GM19468 (cell line): Measurements from ENCODE around the gene HEY2.
A peak's percentile ranks its signal among the peaks of the same experiment; 100 is the strongest.
"Not testable (repeated sequence)": the region's sequence is repeated elsewhere in the genome, so short reads cannot be mapped to it uniquely, and the experiment has no call there.

Experiments used
- ATAC-seq: cut with Tn5 transposase; IDR thresholded peaks from one replicate; pipeline ENCODE4 v1.9.1; 2021; ENCODE audit warnings: mild to moderate bottlenecking, moderate library complexity, moderate number of reproducible peaks; ENCODE audit not compliant: unreplicated experiment; ENCODE audit errors: extremely low read depth

The HEY2 gene

GRCh38 chr6:125792680-125793079, 43.2 kb downstream of the HEY2 start:
- no peak for ATAC-seq

- ATAC-seq = no peak
These were observed 43.8 kb downstream of the HEY2 start for GRCh38 chr6:125793280-125793679.

GRCh38 chr6:125793863-125794262, 44.4 kb downstream of the HEY2 start:
- ATAC-seq = no peak

- ATAC-seq = no peak
These were observed 45.1 kb downstream of the HEY2 start for GRCh38 chr6:125794342-125795137.

GRCh38 chr6:125795301-125795700, 45.9 kb downstream of the HEY2 start:
- no peak for ATAC-seq

- no peak for ATAC-seq
These were observed 47.9 kb downstream of the HEY2 start for GRCh38 chr6:125797120-125797885.

- no peak for ATAC-seq
These were observed 48.5 kb downstream of the HEY2 start for GRCh38 chr6:125797886-125798444.

- ATAC-seq = peak; percentile 91
These were observed 49.5 kb downstream of the HEY2 start for GRCh38 chr6:125798734-125799508.

GRCh38 chr6:125802383-125802782, 53.0 kb downstream of the HEY2 start:
- no peak for ATAC-seq

GRCh38 chr6:125802943-125803377, 53.5 kb downstream of the HEY2 start:
- ATAC-seq = no peak

- ATAC-seq = peak; percentile 27
These were observed 54.8 kb downstream of the HEY2 start for GRCh38 chr6:125804264-125804663.

- ATAC-seq = not testable (repeated sequence)
These were observed 55.5 kb downstream of the HEY2 start for GRCh38 chr6:125804866-125805425.

GRCh38 chr6:125806813-125807212, 57.4 kb downstream of the HEY2 start:
- ATAC-seq = no peak

GRCh38 chr6:125807293-125807692, 57.9 kb downstream of the HEY2 start:
- ATAC-seq = no peak

GRCh38 chr6:125808060-125808459, 58.6 kb downstream of the HEY2 start:
- ATAC-seq = no peak

- ATAC-seq = no peak
These were observed 59.2 kb downstream of the HEY2 start for GRCh38 chr6:125808591-125808990.

- ATAC-seq = no peak
These were observed 60.2 kb downstream of the HEY2 start for GRCh38 chr6:125809570-125810170.

GRCh38 chr6:125810445-125810844, 61.0 kb downstream of the HEY2 start:
- no peak for ATAC-seq
